IMR-90 (cell line): ENCODE measurements around the gene NFATC1. TPM values are rescaled to one million over a fixed set of nuclear protein-coding genes. Genes with fewer than 3 reads are reported as not detected.

ENCODE experiments used
- ATAC-seq: fragments of 200-7000 bp; cut with Tn5 transposase; 2 replicates; pipeline ENCODE4 v1.9.1; 2020; ENCODE audit warnings: low read depth, mild to moderate bottlenecking, moderate library complexity
- BruUV-seq: library from RNA; stranded (reverse); fragments of 400-500 nt; replicated peaks from 2 replicates; lab custom pipeline; 2021; lab: Mats Ljungman, UMichigan
- CTCF ChIA-PET: fragments of 300-600 bp; formaldehyde crosslinking; extraction: SDS; loops from one replicate; lab custom pipeline; 2021; ENCODE audit warnings: antibody characterized with exemption; lab: Yijun Ruan, JAX
- POLR2A ChIA-PET: fragments of 300-600 bp; sonication (Branson Sonifier 250); formaldehyde crosslinking; loops from one replicate; lab custom pipeline; 2022; ENCODE audit warnings: antibody characterized with exemption; ENCODE audit not compliant: unreplicated experiment; lab: Charles Lee
- DNase-seq: peaks from one replicate; pipeline ENCODE4 v3.0.0; 2013
- H2AFZ ChIP-seq: replicated peaks from 2 replicates; pipeline ENCODE3; 2013; ENCODE audit warnings: low read length, mild to moderate bottlenecking; ENCODE audit not compliant: poor library complexity
- H2AK5ac ChIP-seq: 2 replicates; pipeline ENCODE4 v1.6.1; 2013; ENCODE audit warnings: low read depth, low read length, inconsistent platforms
- H2AK9ac ChIP-seq: replicated peaks from 2 replicates; pipeline ENCODE3; 2013; ENCODE audit warnings: mild to moderate bottlenecking, low read depth, low read length, moderate library complexity; ENCODE audit not compliant: poor library complexity
- H2BK120ac ChIP-seq: 2 replicates; pipeline ENCODE4 v1.6.1; 2013; ENCODE audit warnings: low read depth, low read length, inconsistent platforms
- H2BK15ac ChIP-seq: 3 replicates; pipeline ENCODE4 v1.6.1; 2013; ENCODE audit warnings: low read depth, low read length, inconsistent platforms
- H2BK20ac ChIP-seq: 2 replicates; pipeline ENCODE4 v1.6.1; 2013; ENCODE audit warnings: low read depth, mild to moderate bottlenecking, inconsistent platforms, low read length, moderate library complexity
- H2BK5ac ChIP-seq: 2 replicates; pipeline ENCODE4 v1.6.1; 2013; ENCODE audit warnings: mild to moderate bottlenecking, low read depth, low read length, inconsistent platforms; ENCODE audit not compliant: poor library complexity, severe bottlenecking
- H3K14ac ChIP-seq: replicated peaks from 2 replicates; pipeline ENCODE4 v1.6.1; 2013; ENCODE audit warnings: low read depth, low read length, inconsistent platforms
- H3K18ac ChIP-seq: 2 replicates; pipeline ENCODE4 v1.6.1; 2013; ENCODE audit warnings: low read depth, low read length, control low read depth
- H3K23ac ChIP-seq: 2 replicates; pipeline ENCODE4 v1.6.1; 2013; ENCODE audit warnings: low read depth, low read length, inconsistent platforms
- H3K27ac ChIP-seq: 2 replicates; pipeline ENCODE4 v1.5.1; 2013; ENCODE audit warnings: mild to moderate bottlenecking, control low read depth, low read length; ENCODE audit not compliant: insufficient read depth
- H3K27me3 ChIP-seq: 2 replicates; pipeline ENCODE4 v1.6.1; 2013; ENCODE audit warnings: low read length; ENCODE audit not compliant: control insufficient read depth, insufficient read depth
- H3K36me3 ChIP-seq: 2 replicates; pipeline ENCODE4 v1.6.1; 2013; ENCODE audit warnings: low read length, mixed read lengths; ENCODE audit not compliant: control insufficient read depth, insufficient read depth
- H3K4ac ChIP-seq: 2 replicates; pipeline ENCODE4 v1.6.1; 2013; ENCODE audit warnings: low read depth, low read length, inconsistent platforms
- H3K4me1 ChIP-seq: 2 replicates; pipeline ENCODE4 v1.6.1; 2013; ENCODE audit warnings: low read length, mixed read lengths; ENCODE audit not compliant: control insufficient read depth, insufficient read depth
- H3K4me2 ChIP-seq: 2 replicates; pipeline ENCODE4 v1.6.1; 2013; ENCODE audit warnings: low read depth, mild to moderate bottlenecking, control low read depth, low read length, moderate library complexity
- H3K4me3 ChIP-seq: 2 replicates; pipeline ENCODE4 v1.5.1; 2013; ENCODE audit warnings: low read depth, mild to moderate bottlenecking, control low read depth, low read length, moderate library complexity; ENCODE audit not compliant: insufficient read depth
- H3K56ac ChIP-seq: 2 replicates; pipeline ENCODE4 v1.6.1; 2013; ENCODE audit warnings: low read length, inconsistent platforms; ENCODE audit not compliant: insufficient read depth; ENCODE audit errors: extremely low read depth
- H3K79me1 ChIP-seq, 2 experiments: 2 replicates each; pipeline ENCODE4 v1.6.1; 2013; ENCODE audit warnings: low read length in 2 of 2, inconsistent platforms in 1 of 2, low read depth in 1 of 2
- H3K9ac ChIP-seq: 2 replicates; pipeline ENCODE4 v1.6.1; 2013; ENCODE audit warnings: low read depth, low read length, control low read depth
- H3K9me1 ChIP-seq: 2 replicates; pipeline ENCODE4 v1.6.1; 2013; ENCODE audit warnings: low read length, inconsistent platforms; ENCODE audit not compliant: insufficient read depth
- H3K9me3 ChIP-seq: 2 replicates; pipeline ENCODE4 v1.6.1; 2013; ENCODE audit warnings: low read length; ENCODE audit not compliant: control insufficient read depth, insufficient read depth
- H4K20me1 ChIP-seq: 2 replicates; pipeline ENCODE4 v1.6.1; 2013; ENCODE audit warnings: low read length, inconsistent platforms; ENCODE audit not compliant: insufficient read depth
- H4K5ac ChIP-seq: 2 replicates; pipeline ENCODE4 v1.6.1; 2013; ENCODE audit warnings: mild to moderate bottlenecking, low read depth, low read length, control low read depth
- H4K8ac ChIP-seq, 2 experiments: 2 replicates each; pipeline ENCODE4 v1.6.1; 2013; ENCODE audit warnings: low read depth in 2 of 2, low read length in 2 of 2, control low read depth in 1 of 2, inconsistent platforms in 1 of 2
- H4K91ac ChIP-seq: 2 replicates; pipeline ENCODE4 v1.6.1; 2013; ENCODE audit warnings: low read depth, low read length, inconsistent platforms; ENCODE audit not compliant: insufficient read depth
- CHD1 ChIP-seq: IDR thresholded peaks from 2 replicates; pipeline ENCODE4 v1.6.1; 2012; ENCODE audit warnings: low read depth, low read length, improper control_type of control experiment
- RFX5 ChIP-seq: IDR thresholded peaks from 2 replicates; pipeline ENCODE4 v1.8.0; 2012; ENCODE audit warnings: low read depth, mild to moderate bottlenecking, low read length, moderate library complexity
- USF2 ChIP-seq: fragments of 150-350 bp; IDR thresholded peaks from 2 replicates; pipeline ENCODE4 v1.6.1; 2017; ENCODE audit warnings: mild to moderate bottlenecking, antibody characterized with exemption, low read length, low read depth
- WGBS, 2 experiments: methylation state at CpG; one replicate each; pipeline versions ENCODE4 v1.1.5 to v1.1.7; 2013; ENCODE audit warnings: missing lambda C conversion rate in 2 of 2; ENCODE audit not compliant: insufficient read length in 1 of 2; ENCODE audit errors: extremely low coverage in 2 of 2; 5-methylcytosine and 5-hydroxymethylcytosine counted together
- dilution Hi-C: fragments of 300-500 bp; cut with HindIII; formaldehyde crosslinking; loops from one replicate; pipeline ENCODE4 v1.14.3; 2018; ENCODE audit warnings: low sequenced_read_pairs; ENCODE audit not compliant: unreplicated experiment
- in situ Hi-C: fragments of 300-500 bp; cut with MboI; formaldehyde crosslinking; loops from 3 replicates; pipeline ENCODE4 v1.14.3; 2019; ENCODE audit warnings: low sequenced_read_pairs, inconsistent platforms, mixed read lengths
- intact Hi-C: fragments of 100-400 bp; cut with micrococcal nuclease; formaldehyde crosslinking; loops from 2 replicates; pipeline ENCODE4 v1.10.0; 2022
- polyA plus RNA-seq, 3 experiments: library from polyadenylated mRNA; depleted of rRNA; stranded (reverse); fragments of >200 nt; gene quantifications; 2 replicates each; pipeline ENCODE4 v1.2.3, GENCODE V29; 2012; ENCODE audit warnings: low replicate concordance in 1 of 3
- total RNA-seq: library from RNA; depleted of rRNA; stranded (reverse); fragments of >200 nt; gene quantifications from 2 replicates; pipeline ENCODE4 v1.2.3, GENCODE V29; 2012

NFATC1 gene
- total and polyA plus RNA-seq, 2 of the 4 experiments (the other 2 are of a cell fraction), result 0.36 to 1.8 TPM

- Histone ChIP-seq H3K9me3 (no peaks in the 10 kb centered on the region), H3K36me3 (no peaks in the 10 kb centered on the region), H3K23ac (no peak overlapping the region), H4K8ac (no peak overlapping the region), H4K91ac (no peak overlapping the region), H3K4me1 (peaks cover 1% of the 10 kb centered on the region; the same call in 1 of the 2 replicates), H3K18ac (no peak overlapping the region; the same call in 1 of the 2 replicates), H2BK15ac (no peak overlapping the region), H3K4ac (no peak overlapping the region), H2AFZ (peak overlapping the region; percentile 88), H4K20me1 (no peaks in the 10 kb centered on the region), H2BK120ac (no peak overlapping the region), H3K56ac (no peak overlapping the region), H2BK5ac (no peak overlapping the region), H3K4me3 (peak overlapping the region; percentile 86), H4K5ac (no peak overlapping the region; the same call in 1 of the 2 replicates), H3K9me1 (no peaks in the 10 kb centered on the region), H3K27me3 (peaks cover 4% of the 10 kb centered on the region; the same call in 1 of the 2 replicates), H3K27ac (no peak overlapping the region), H3K9ac (peak overlapping the region; percentile 67; the same call in 1 of the 2 replicates), H3K79me1 (no peaks in the 10 kb centered on the region), H2AK9ac (no peak overlapping the region), H3K4me2 (peak overlapping the region; percentile 55), H3K14ac (no peak overlapping the region), H2BK20ac (no peak overlapping the region), H2AK5ac (no peak overlapping the region)
- no TSS peak for BruUV-seq
- peak; percentile 13; the same call in 1 of the 2 replicates for ATAC-seq
- TF ChIP-seq USF2 (no peak), CHD1 (no peak), RFX5 (no peak)
- ChIA-PET CTCF (interaction anchor here (1.1 kb wide), 1 partner anchor 10 kb away, joined by 3 read pairs; no protein-coding TSS in a partner anchor), POLR2A (no interaction called here)
- no peak for DNase-seq
- WGBS, 2 experiments, result 8% methylated on average over 10 of the region's 58 CpGs; no CpG with 5 or more reads in 1 of the 2 experiments
- dilution Hi-C loops, result no loop called here
- in situ Hi-C loops, result no loop called here
- intact Hi-C loops, result no loop called here
These were observed 5.1 kb downstream of the NFATC1 start for GRCh38 chr18:79400591-79401381.
